Measurements from ENCODE around the gene GALM. TPM values are rescaled to one million over a fixed set of nuclear protein-coding genes. Genes with fewer than 3 reads are reported as not detected.

GALM gene
- polyA plus RNA-seq, 1 donor from 2014 or later = not detected

GRCh38 chr2:38734299-38735058, 68.6 kb downstream of the GALM start:
- Histone ChIP-seq H3K36me3 (ENCODE audit: insufficient read depth, low read length) (peaks cover 12% of the 10 kb centered on the region), H3K79me2 (replicated peaks; ENCODE audit: insufficient read depth, low read length) (peaks cover 2% of the 10 kb centered on the region), H3K27ac (ENCODE audit: low read length) (no peak overlapping the region), H4K20me1 (ENCODE audit: insufficient read depth) (no peaks in the 10 kb centered on the region), H3K4me3 (ENCODE audit: low read length) (no peak overlapping the region), H3K9ac (ENCODE audit: low read length) (no peak overlapping the region), H3F3A (ENCODE audit: insufficient read depth, low read length, poor library complexity, severe bottlenecking) (no peaks in the 10 kb centered on the region), H3K9me2 (ENCODE audit: insufficient read depth, low read length) (no peaks in the 10 kb centered on the region), H3K9me3 (ENCODE audit: low read length) (no peaks in the 10 kb centered on the region), H2AFZ (ENCODE audit: low read depth, low read length) (no peak overlapping the region), H3K27me3 (ENCODE audit: insufficient read depth, low read depth, low read length) (no peaks in the 10 kb centered on the region), H3K4me2 (ENCODE audit: low read length) (no peak overlapping the region)
- no peak for TF ChIP-seq TAF1 (IDR thresholded peaks at IDR 0.05; ENCODE audit: low read depth)
- no peak for TF ChIP-seq RAD21 (conservative IDR thresholded peaks at IDR 0.05)
- no peak for TF ChIP-seq EP300 (conservative IDR thresholded peaks at IDR 0.05; ENCODE audit: poor library complexity, severe bottlenecking)
- no peak for TF ChIP-seq EZH2 (IDR thresholded peaks at IDR 0.05; ENCODE audit: borderline replicate concordance, insufficient read depth, low read length, poor library complexity, severe bottlenecking)
- no peak for TF ChIP-seq MXI1 (conservative IDR thresholded peaks at IDR 0.05; ENCODE audit: poor library complexity, severe bottlenecking)
- TF ChIP-seq CTCF (IDR thresholded peaks at IDR 0.05; ENCODE audit: poor library complexity, severe bottlenecking) = no peak

- H3K9me2 ChIP-seq (ENCODE audit: insufficient read depth, low read length) = no peaks in the 10 kb centered on the region
Measured at GRCh38 chr2:38735999-38736320, 70.0 kb downstream of the GALM start.

More at GRCh38 chr2:38735999-38736320, 70.0 kb downstream of the GALM start:
- TF ChIP-seq MXI1 (conservative IDR thresholded peaks at IDR 0.05; ENCODE audit: poor library complexity, severe bottlenecking) (no peak), EZH2 (IDR thresholded peaks at IDR 0.05; ENCODE audit: borderline replicate concordance, insufficient read depth, low read length, poor library complexity, severe bottlenecking) (no peak), CTCF (IDR thresholded peaks at IDR 0.05; ENCODE audit: poor library complexity, severe bottlenecking) (no peak), TAF1 (IDR thresholded peaks at IDR 0.05; ENCODE audit: low read depth) (no peak), POLR2AphosphoS5 (IDR thresholded peaks at IDR 0.05) (no peak), RAD21 (conservative IDR thresholded peaks at IDR 0.05) (no peak), SMC3 (conservative IDR thresholded peaks at IDR 0.05; ENCODE audit: poor library complexity) (no peak), REST (IDR thresholded peaks at IDR 0.05; ENCODE audit: borderline replicate concordance) (no peak), EP300 (conservative IDR thresholded peaks at IDR 0.05; ENCODE audit: poor library complexity, severe bottlenecking) (no peak)
- H3K27me3 ChIP-seq (ENCODE audit: insufficient read depth, low read depth, low read length) = no peaks in the 10 kb centered on the region
- H3K4me2 ChIP-seq (ENCODE audit: low read length) = no peak overlapping the region
- peaks cover 12% of the 10 kb centered on the region for H3K36me3 ChIP-seq (ENCODE audit: insufficient read depth, low read length)
- no peaks in the 10 kb centered on the region for H4K20me1 ChIP-seq (ENCODE audit: insufficient read depth)
- H3K9me3 ChIP-seq (ENCODE audit: low read length) = no peaks in the 10 kb centered on the region
- no peaks in the 10 kb centered on the region for H3F3A ChIP-seq (ENCODE audit: insufficient read depth, low read length, poor library complexity, severe bottlenecking)
- H3K79me2 ChIP-seq (replicated peaks; ENCODE audit: insufficient read depth, low read length) = peaks cover 6% of the 10 kb centered on the region
- H3K4me3 ChIP-seq (ENCODE audit: low read length) = no peak overlapping the region
- no peak overlapping the region for H2AFZ ChIP-seq (ENCODE audit: low read depth, low read length)
- no peak overlapping the region for H3K9ac ChIP-seq (ENCODE audit: low read length)
- no peak overlapping the region for H3K27ac ChIP-seq (ENCODE audit: low read length)
